Endothelial cell of umbilical vein (primary cell): ENCODE measurements around the gene NEMP1.

ENCODE experiments used
- CTCF ChIP-seq, 2 donors: IDR thresholded peaks; 1 replicate in 1 of 2; 2 replicates in 1 of 2; pipeline ENCODE4 v1.5.1; 2011; ENCODE audit warnings: low read length in 2 of 2, mild to moderate bottlenecking in 2 of 2, moderate library complexity in 2 of 2, control low read depth in 1 of 2, inconsistent platforms in 1 of 2, low read depth in 1 of 2; ENCODE audit not compliant: insufficient read depth in 1 of 2; ENCODE audit errors: extremely low read depth in 1 of 2
- EZH2 ChIP-seq: IDR thresholded peaks from 2 replicates; pipeline ENCODE4 v1.6.1; 2012; ENCODE audit warnings: borderline replicate concordance, low read depth, mild to moderate bottlenecking, moderate library complexity, low read length, inconsistent platforms; ENCODE audit not compliant: severe bottlenecking
- FOS ChIP-seq: IDR thresholded peaks from 2 replicates; pipeline ENCODE4 v1.6.1; 2011; ENCODE audit warnings: mild to moderate bottlenecking, low read length, moderate library complexity, borderline replicate concordance; ENCODE audit not compliant: insufficient read depth
- GATA2 ChIP-seq: IDR thresholded peaks from 2 replicates; pipeline ENCODE4 v1.7.0; 2011; ENCODE audit warnings: low read depth, mild to moderate bottlenecking, moderate library complexity, mixed read lengths, low read length; ENCODE audit not compliant: insufficient read length, insufficient read depth
- JUN ChIP-seq: IDR thresholded peaks from 2 replicates; pipeline ENCODE4 v1.6.1; 2011; ENCODE audit warnings: borderline replicate concordance, low read depth; ENCODE audit not compliant: insufficient read length, insufficient read depth
- MAX ChIP-seq: IDR thresholded peaks from 2 replicates; pipeline ENCODE4 v1.6.1; 2011; ENCODE audit not compliant: insufficient read depth, insufficient read length
- MYC ChIP-seq: IDR thresholded peaks from one replicate; pipeline ENCODE4 v1.6.1; 2011; ENCODE audit warnings: mild to moderate bottlenecking, low read depth, low read length
- POLR2A ChIP-seq: IDR thresholded peaks from 2 replicates; pipeline ENCODE4 v1.6.1; 2012; ENCODE audit warnings: low read depth, mild to moderate bottlenecking, control low read depth, low read length
- POLR2AphosphoS5 ChIP-seq: IDR thresholded peaks from 2 replicates; pipeline ENCODE4 v1.6.1; 2012; ENCODE audit warnings: low read depth, mild to moderate bottlenecking, control low read depth, low read length, moderate library complexity; ENCODE audit not compliant: insufficient read depth

- TF ChIP-seq CTCF (IDR thresholded peaks at IDR 0.05; ENCODE audit: extremely low read depth in 1 of 2, insufficient read depth in 1 of 2, low read depth in 1 of 2, low read length in 2 of 2) (no peak), GATA2 (no peak), EZH2 (no peak), MAX (no peak), POLR2A (no peak), POLR2AphosphoS5 (no peak), MYC (no peak), JUN (no peak), FOS (no peak)
These were observed 11.9 kb upstream of the NEMP1 start for GRCh38 chr12:57090490-57090889.
